GM12891 (cell line): Measurements from ENCODE around the gene C16orf89.

ENCODE experiments used
- PAX5 ChIP-seq: IDR thresholded peaks from 2 replicates; pipeline ENCODE4 v1.6.1; 2011; ENCODE audit warnings: low read length, moderate library complexity, mild to moderate bottlenecking; ENCODE audit not compliant: insufficient read depth, severe bottlenecking
- POLR2A ChIP-seq: IDR thresholded peaks from 2 replicates; pipeline ENCODE4 v1.6.1; 2011; ENCODE audit warnings: low read depth, low read length, control low read depth
- POLR2AphosphoS5 ChIP-seq: IDR thresholded peaks from 2 replicates; pipeline ENCODE4 v1.6.1; 2011; ENCODE audit warnings: low read depth, low read length, control low read depth
- POU2F2 ChIP-seq: IDR thresholded peaks from 2 replicates; pipeline ENCODE4 v1.6.1; 2011; ENCODE audit warnings: low read depth, mild to moderate bottlenecking, control low read depth, low read length, moderate library complexity
- SPI1 ChIP-seq: IDR thresholded peaks from 2 replicates; pipeline ENCODE4 v1.6.1; 2011; ENCODE audit warnings: low read depth, low read length, control low read depth
- TAF1 ChIP-seq: IDR thresholded peaks from 2 replicates; pipeline ENCODE4 v1.6.1; 2011; ENCODE audit warnings: low read depth, low read length, control low read depth

GRCh38 chr16:5003828-5004227 lies 61.9 kb downstream of the C16orf89 start:
- TF ChIP-seq POLR2A (no peak), POLR2AphosphoS5 (no peak), TAF1 (no peak), SPI1 (no peak), PAX5 (no peak), POU2F2 (no peak)
